C4-2B (cell line): ENCODE measurements around the gene SRPX2.
"Not testable (repeated sequence)": the region's sequence is repeated elsewhere in the genome, so short reads cannot be mapped to it uniquely, and the experiment has no call there.

Experiments used
- H3K27ac ChIP-seq: fragments of 450-650 bp; 2 replicates; pipeline ENCODE4 v1.5.1; 2017
- ZFX ChIP-seq: fragments of 450-650 bp; IDR thresholded peaks from 2 replicates; pipeline ENCODE4 v1.6.1; 2017
- TF ChIP-seq, protein P1 (sequence below): fragments of 450-650 bp; conservative IDR thresholded peaks from 2 replicates; pipeline ENCODE4 v1.5.1; 2017; ENCODE audit warnings: mild to moderate bottlenecking

The SRPX2 gene

DNA sequence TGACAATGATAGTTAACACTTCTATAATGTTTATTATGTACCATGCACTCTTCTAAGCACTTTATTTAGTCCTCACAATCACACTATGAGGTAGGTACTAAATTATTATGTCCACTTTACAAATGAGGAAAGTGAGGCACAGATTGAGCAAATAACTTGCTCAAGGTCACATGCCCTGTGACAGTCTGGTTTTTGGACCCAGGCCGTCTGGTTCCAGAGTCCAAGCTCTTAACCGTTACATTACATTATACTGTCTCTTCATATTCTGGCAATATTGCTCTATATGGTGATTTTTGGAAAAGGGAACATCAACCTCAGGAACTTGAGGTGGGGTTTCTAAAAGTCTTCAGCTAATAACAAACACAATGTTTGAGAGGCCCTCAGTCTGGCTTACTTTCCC lies 75.1 kb downstream of the SRPX2 start:
- no peak overlapping the region for H3K27ac ChIP-seq
- TF ChIP-seq, protein P1, sequence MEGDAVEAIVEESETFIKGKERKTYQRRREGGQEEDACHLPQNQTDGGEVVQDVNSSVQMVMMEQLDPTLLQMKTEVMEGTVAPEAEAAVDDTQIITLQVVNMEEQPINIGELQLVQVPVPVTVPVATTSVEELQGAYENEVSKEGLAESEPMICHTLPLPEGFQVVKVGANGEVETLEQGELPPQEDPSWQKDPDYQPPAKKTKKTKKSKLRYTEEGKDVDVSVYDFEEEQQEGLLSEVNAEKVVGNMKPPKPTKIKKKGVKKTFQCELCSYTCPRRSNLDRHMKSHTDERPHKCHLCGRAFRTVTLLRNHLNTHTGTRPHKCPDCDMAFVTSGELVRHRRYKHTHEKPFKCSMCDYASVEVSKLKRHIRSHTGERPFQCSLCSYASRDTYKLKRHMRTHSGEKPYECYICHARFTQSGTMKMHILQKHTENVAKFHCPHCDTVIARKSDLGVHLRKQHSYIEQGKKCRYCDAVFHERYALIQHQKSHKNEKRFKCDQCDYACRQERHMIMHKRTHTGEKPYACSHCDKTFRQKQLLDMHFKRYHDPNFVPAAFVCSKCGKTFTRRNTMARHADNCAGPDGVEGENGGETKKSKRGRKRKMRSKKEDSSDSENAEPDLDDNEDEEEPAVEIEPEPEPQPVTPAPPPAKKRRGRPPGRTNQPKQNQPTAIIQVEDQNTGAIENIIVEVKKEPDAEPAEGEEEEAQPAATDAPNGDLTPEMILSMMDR = no peak
- no peak for TF ChIP-seq ZFX

DNA sequence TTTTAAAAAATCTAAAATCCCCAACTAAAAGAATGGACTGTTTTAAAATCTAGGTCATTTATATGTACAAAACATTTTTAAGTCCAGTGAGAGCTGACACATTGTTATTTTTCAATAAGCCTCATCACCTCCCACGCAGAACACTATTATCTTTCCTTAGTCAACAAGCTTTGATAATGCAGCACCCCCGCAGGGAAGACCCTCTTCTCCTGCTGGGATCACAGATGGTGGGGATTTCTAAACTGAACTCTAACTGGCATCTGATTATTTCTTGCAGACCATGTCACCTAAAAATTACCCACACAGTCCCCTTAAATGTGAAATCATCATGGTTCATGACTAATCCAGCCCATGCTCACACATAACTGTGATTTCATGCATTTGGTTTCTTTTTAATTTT lies 76.3 kb downstream of the SRPX2 start:
- TF ChIP-seq, protein P1 = no peak
- TF ChIP-seq ZFX = no peak
- H3K27ac ChIP-seq = no peak overlapping the region

DNA sequence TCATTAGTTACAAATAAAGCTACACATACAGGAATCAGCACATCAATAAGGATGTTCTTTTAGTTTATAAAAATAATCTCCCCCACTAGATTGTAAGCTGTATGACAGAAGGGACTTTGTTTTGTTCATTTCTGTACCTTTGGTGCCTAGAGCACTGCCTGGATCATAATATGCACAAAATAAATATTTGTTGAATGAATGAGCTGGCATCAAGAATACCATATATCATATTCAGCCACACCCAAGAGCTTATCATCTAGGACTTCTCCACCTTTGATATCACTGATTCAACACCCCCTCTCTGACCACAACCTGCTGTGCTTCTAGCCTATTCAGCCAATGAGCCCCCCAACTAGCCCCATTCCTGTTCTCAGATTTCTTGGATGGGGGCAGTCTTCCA lies 77.3 kb downstream of the SRPX2 start:
- no peak overlapping the region for H3K27ac ChIP-seq
- TF ChIP-seq ZFX = no peak
- TF ChIP-seq, protein P1 = no peak

DNA sequence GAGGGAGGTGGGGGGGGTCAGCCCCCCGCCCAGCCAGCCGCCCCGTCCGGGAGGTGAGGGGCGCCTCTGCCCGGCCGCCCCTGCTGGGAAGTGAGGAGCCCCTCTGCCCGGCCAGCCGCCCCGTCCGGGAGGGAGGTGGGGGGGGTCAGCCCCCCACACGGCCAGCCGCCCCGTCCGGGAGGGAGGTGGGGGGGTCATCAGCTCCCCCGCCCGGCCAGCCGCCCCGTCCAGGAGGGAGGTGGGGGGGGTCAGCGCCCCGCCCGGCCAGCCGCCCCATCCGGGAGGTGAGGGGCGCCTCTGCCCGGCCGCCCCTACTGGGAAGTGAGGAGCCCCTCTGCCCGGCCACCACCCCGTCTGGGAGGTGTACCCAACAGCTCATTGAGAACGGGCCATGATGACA lies 80.0 kb downstream of the SRPX2 start:
- not testable (repeated sequence) for H3K27ac ChIP-seq
